Neural cell (in vitro differentiated cells): ENCODE data around the gene HDAC5. TPM values are rescaled to one million over a fixed set of nuclear protein-coding genes. Genes with fewer than 3 reads are reported as not detected.

Experiments used
- H2AFZ ChIP-seq: fragments of 200-600, 300-800 bp; sonication (generic), shearing (Covaris generic); 2 replicates; pipeline ENCODE4 v1.6.0; 2014; ENCODE audit warnings: low read depth, mild to moderate bottlenecking, antibody characterized with exemption, low read length, moderate library complexity
- H3F3A ChIP-seq: fragments of 200-600 bp; shearing (Covaris generic); 2 replicates; pipeline ENCODE4 v1.6.1; 2016; ENCODE audit warnings: mild to moderate bottlenecking, moderate library complexity, mixed read lengths, antibody characterized with exemption, low read length; ENCODE audit not compliant: insufficient read depth, poor library complexity, severe bottlenecking
- H3K27ac ChIP-seq: fragments of 200-600, 300-800 bp; sonication (generic), shearing (Covaris generic); 2 replicates; pipeline ENCODE4 v1.5.1; 2014; ENCODE audit warnings: mild to moderate bottlenecking, low read length, moderate library complexity
- H3K27me3 ChIP-seq: fragments of 300-800, 200-600 bp; sonication (generic), shearing (Covaris generic); 2 replicates; pipeline ENCODE4 v1.6.0; 2014; ENCODE audit warnings: mild to moderate bottlenecking, low read depth, low read length, moderate library complexity; ENCODE audit not compliant: insufficient read depth
- H3K36me3 ChIP-seq: fragments of 300-800, 200-600 bp; sonication (generic), shearing (Covaris generic); 2 replicates; pipeline ENCODE4 v1.5.1; 2014; ENCODE audit warnings: mild to moderate bottlenecking, antibody characterized with exemption, low read length, moderate library complexity; ENCODE audit not compliant: insufficient read depth
- H3K4me2 ChIP-seq: fragments of 300-800, 200-600 bp; sonication (generic), shearing (Covaris generic); 2 replicates; pipeline ENCODE4 v1.6.0; 2014; ENCODE audit warnings: mild to moderate bottlenecking, low read length
- H3K4me3 ChIP-seq: fragments of 300-800, 200-600 bp; sonication (generic), shearing (Covaris generic); 2 replicates; pipeline ENCODE4 v1.5.1; 2014; ENCODE audit warnings: mild to moderate bottlenecking, low read length, moderate library complexity
- H3K79me2 ChIP-seq: fragments of 200-600 bp; shearing (Covaris generic); replicated peaks from 2 replicates; pipeline ENCODE4 v1.6.0; 2014; ENCODE audit warnings: mild to moderate bottlenecking, low read length, moderate library complexity; ENCODE audit not compliant: insufficient read depth
- H3K9ac ChIP-seq: fragments of 300-800, 200-600 bp; sonication (generic), shearing (Covaris generic); 2 replicates; pipeline ENCODE4 v1.6.1; 2016; ENCODE audit warnings: mild to moderate bottlenecking, low read length, mixed read lengths
- H3K9me2 ChIP-seq: fragments of 200-600 bp; shearing (Covaris generic); 2 replicates; pipeline ENCODE4 v1.6.1; 2016; ENCODE audit warnings: mild to moderate bottlenecking, low read length, mixed read lengths; ENCODE audit not compliant: insufficient read depth
- H3K9me3 ChIP-seq: fragments of 200-600, 300-800 bp; sonication (generic), shearing (Covaris generic); 2 replicates; pipeline ENCODE4 v1.6.1; 2016; ENCODE audit warnings: mild to moderate bottlenecking, mixed run types, low read length, moderate library complexity, mixed read lengths
- H4K20me1 ChIP-seq: fragments of 200-600 bp; shearing (Covaris generic); 2 replicates; pipeline ENCODE4 v1.6.1; 2016; ENCODE audit warnings: mild to moderate bottlenecking, mixed run types; ENCODE audit not compliant: insufficient read depth
- CTCF ChIP-seq: fragments of 450-650 bp; IDR thresholded peaks from 2 replicates; pipeline ENCODE4 v1.5.1; 2014; ENCODE audit warnings: antibody characterized with exemption, mild to moderate bottlenecking, moderate library complexity; ENCODE audit not compliant: poor library complexity, severe bottlenecking
- EP300 ChIP-seq: fragments of 450-650 bp; conservative IDR thresholded peaks from 2 replicates; pipeline ENCODE4 v1.6.1; 2014; ENCODE audit warnings: antibody characterized with exemption, mild to moderate bottlenecking, moderate library complexity; ENCODE audit not compliant: poor library complexity, severe bottlenecking
- EZH2 ChIP-seq: fragments of 200-600, 300-800 bp; shearing (Covaris generic), sonication (generic); IDR thresholded peaks from 2 replicates; pipeline ENCODE4 v1.6.1; 2014; ENCODE audit warnings: antibody characterized with exemption, low read length, borderline replicate concordance, mild to moderate bottlenecking; ENCODE audit not compliant: insufficient read depth, poor library complexity, severe bottlenecking
- MXI1 ChIP-seq: fragments of 450-650 bp; conservative IDR thresholded peaks from 2 replicates; pipeline ENCODE4 v1.6.1; 2014; ENCODE audit warnings: antibody characterized with exemption, mild to moderate bottlenecking; ENCODE audit not compliant: poor library complexity, severe bottlenecking
- POLR2AphosphoS5 ChIP-seq: IDR thresholded peaks from 2 replicates; pipeline ENCODE4 v1.6.1; 2012
- RAD21 ChIP-seq: fragments of 450-650 bp; conservative IDR thresholded peaks from 2 replicates; pipeline ENCODE4 v1.6.1; 2014; ENCODE audit warnings: antibody characterized with exemption, mild to moderate bottlenecking, moderate library complexity
- REST ChIP-seq: IDR thresholded peaks from 2 replicates; pipeline ENCODE4 v1.6.1; 2012; ENCODE audit warnings: borderline replicate concordance
- SMC3 ChIP-seq: fragments of 450-650 bp; conservative IDR thresholded peaks from 2 replicates; pipeline ENCODE4 v1.6.1; 2014; ENCODE audit warnings: antibody characterized with exemption, mild to moderate bottlenecking, moderate library complexity; ENCODE audit not compliant: poor library complexity
- TAF1 ChIP-seq: IDR thresholded peaks from 2 replicates; pipeline ENCODE4 v1.6.1; 2012; ENCODE audit warnings: low read depth
- polyA plus RNA-seq: library from polyadenylated mRNA; depleted of rRNA; stranded (reverse); fragments of >200 nt; gene quantifications from 2 replicates; pipeline ENCODE4 v1.2.3, GENCODE V29; 2014

Gene HDAC5
- polyA plus RNA-seq, 1 donor from 2014 or later = 97.8 TPM

GRCh38 chr17:44167181-44167861 lies 43.9 kb upstream of the HDAC5 start:
- no peaks in the 10 kb centered on the region for H3K9me3 ChIP-seq
- H3F3A ChIP-seq = no peaks in the 10 kb centered on the region
- no peak overlapping the region for H3K4me2 ChIP-seq
- no peak overlapping the region for H3K9ac ChIP-seq
- no peak for TF ChIP-seq CTCF
- no peak for TF ChIP-seq REST
- no peak for TF ChIP-seq SMC3
- no peak for TF ChIP-seq TAF1
- no peak for TF ChIP-seq MXI1
- no peak for TF ChIP-seq POLR2AphosphoS5
- no peak for TF ChIP-seq EP300
- TF ChIP-seq RAD21 = no peak
- TF ChIP-seq EZH2 = no peak
- H3K4me3 ChIP-seq = no peak overlapping the region
- no peaks in the 10 kb centered on the region for H4K20me1 ChIP-seq
- H2AFZ ChIP-seq = no peak overlapping the region
- H3K27me3 ChIP-seq = no peaks in the 10 kb centered on the region
- no peaks in the 10 kb centered on the region for H3K36me3 ChIP-seq
- no peak overlapping the region for H3K27ac ChIP-seq
- no peaks in the 10 kb centered on the region for H3K79me2 ChIP-seq
- H3K9me2 ChIP-seq = no peaks in the 10 kb centered on the region

GRCh38 chr17:44164476-44164875 lies 41.0 kb upstream of the HDAC5 start:
- Histone ChIP-seq H3K4me2 (no peak overlapping the region), H3K9ac (no peak overlapping the region), H3F3A (no peaks in the 10 kb centered on the region), H3K9me2 (no peaks in the 10 kb centered on the region), H3K36me3 (no peaks in the 10 kb centered on the region), H3K4me3 (no peak overlapping the region), H3K9me3 (no peaks in the 10 kb centered on the region), H3K27me3 (no peaks in the 10 kb centered on the region), H3K79me2 (no peaks in the 10 kb centered on the region), H3K27ac (no peak overlapping the region), H2AFZ (no peak overlapping the region), H4K20me1 (no peaks in the 10 kb centered on the region)
- TF ChIP-seq TAF1 (no peak), CTCF (no peak), MXI1 (no peak), EZH2 (no peak), EP300 (no peak), POLR2AphosphoS5 (no peak), RAD21 (no peak), REST (no peak), SMC3 (no peak)
